ENCODE results near the gene RAB15. TPM values are rescaled to one million over a fixed set of nuclear protein-coding genes. Genes with fewer than 3 reads are reported as not detected.

The RAB15 gene
- total RNA-seq, 2 experiments from 2014 or later = 3.4 TPM

Other genes starting within 250 kb of the RAB15 start
- under 1 TPM; 0.31 to 0.32 TPM for gene SPTB, start 92.4 kb downstream of the RAB15 start, total RNA-seq
- 10 to 100 TPM; 49.8 to 59.2 TPM for gene CHURC1, start 57.9 kb downstream of the RAB15 start, total RNA-seq
- not detected for gene GPX2, start 29.6 kb downstream of the RAB15 start, total RNA-seq
- gene FNTB, start 14.6 kb upstream of the RAB15 start, total RNA-seq = 10 to 100 TPM; 14.0 to 14.3 TPM
- 100 to 1,000 TPM; 117 to 121 TPM for gene MAX, start 130.2 kb upstream of the RAB15 start, total RNA-seq

Measured in activated naive CD8-positive, alpha-beta T cell treated with anti-CD3 and anti-CD28 coated beads for 36 hours (primary cell).